ENCODE measurements around the gene ANKAR.
"Not testable (repeated sequence)": the region's sequence is repeated elsewhere in the genome, so short reads cannot be mapped to it uniquely, and the experiment has no call there.

ANKAR gene

GRCh38 chr2:189681903-189682302 is 7.4 kb downstream of the ANKAR start:
- DNase-seq (ENCODE audit: low spot score): no peak
- in situ Hi-C loops (cut with MboI; ENCODE audit: low pct_unique_long_range_greater_than_20kb, low sequenced_read_pairs, unreplicated experiment): no loop called here
- no peak for TF ChIP-seq CTCF (IDR thresholded peaks at IDR 0.05; ENCODE audit: extremely low read depth, insufficient read depth, missing control alignments)

GRCh38 chr2:189683348-189683747 is 8.9 kb downstream of the ANKAR start:
- no peak for TF ChIP-seq CTCF (IDR thresholded peaks at IDR 0.05; ENCODE audit: extremely low read depth, insufficient read depth, missing control alignments)
- DNase-seq (ENCODE audit: low spot score): no peak
- in situ Hi-C loops (cut with MboI; ENCODE audit: low pct_unique_long_range_greater_than_20kb, low sequenced_read_pairs, unreplicated experiment): no loop called here

GRCh38 chr2:189684811-189685210 is 10.3 kb downstream of the ANKAR start:
- in situ Hi-C loops (cut with MboI; ENCODE audit: low pct_unique_long_range_greater_than_20kb, low sequenced_read_pairs, unreplicated experiment): no loop called here
- TF ChIP-seq CTCF (IDR thresholded peaks at IDR 0.05; ENCODE audit: extremely low read depth, insufficient read depth, missing control alignments): no peak
- DNase-seq (ENCODE audit: low spot score): no peak

GRCh38 chr2:189685540-189686229 is 11.2 kb downstream of the ANKAR start:
- TF ChIP-seq CTCF (IDR thresholded peaks at IDR 0.05; ENCODE audit: extremely low read depth, insufficient read depth, missing control alignments): no peak
- in situ Hi-C loops (cut with MboI; ENCODE audit: low pct_unique_long_range_greater_than_20kb, low sequenced_read_pairs, unreplicated experiment): no loop called here
- no peak for DNase-seq (ENCODE audit: low spot score)

GRCh38 chr2:189687796-189688195 is 13.3 kb downstream of the ANKAR start:
- in situ Hi-C loops (cut with MboI; ENCODE audit: low pct_unique_long_range_greater_than_20kb, low sequenced_read_pairs, unreplicated experiment); DNase-seq (ENCODE audit: low spot score): not testable (repeated sequence)

- in situ Hi-C loops (cut with MboI; ENCODE audit: low pct_unique_long_range_greater_than_20kb, low sequenced_read_pairs, unreplicated experiment): no loop called here
- TF ChIP-seq CTCF (IDR thresholded peaks at IDR 0.05; ENCODE audit: extremely low read depth, insufficient read depth, missing control alignments): no peak
- no peak for DNase-seq (ENCODE audit: low spot score)
Observed at GRCh38 chr2:189696223-189696622, 21.8 kb downstream of the ANKAR start.

GRCh38 chr2:189698020-189698887 is 23.8 kb downstream of the ANKAR start:
- peak; percentile 48 for TF ChIP-seq CTCF (IDR thresholded peaks at IDR 0.05; ENCODE audit: extremely low read depth, insufficient read depth, missing control alignments)
- in situ Hi-C loops (cut with MboI; ENCODE audit: low pct_unique_long_range_greater_than_20kb, low sequenced_read_pairs, unreplicated experiment): no loop called here
- DNase-seq (ENCODE audit: low spot score): peak; percentile 21

All from GM13977 (cell line).